Measurements from ENCODE around the gene JTB. TPM values are rescaled to one million over a fixed set of nuclear protein-coding genes. Genes with fewer than 3 reads are reported as not detected.

The JTB gene
- total and polyA plus RNA-seq, 2 of the 4 experiments (the other 2 are of a cell fraction), result 123 to 138 TPM

- H2AFZ ChIP-seq (replicated peaks; ENCODE audit: low read length, poor library complexity), result no peak overlapping the region
- no peak overlapping the region for H2AK5ac ChIP-seq (ENCODE audit: low read depth, low read length)
- H2BK120ac ChIP-seq (ENCODE audit: low read depth, low read length), result no peak overlapping the region
- no peak overlapping the region for H4K8ac ChIP-seq (ENCODE audit: low read depth in 2 of 2, low read length in 2 of 2)
- no peak overlapping the region for H3K56ac ChIP-seq (ENCODE audit: extremely low read depth, insufficient read depth, low read length)
- no peak overlapping the region for H3K9ac ChIP-seq (ENCODE audit: low read depth, low read length)
- peaks cover 11% of the 10 kb centered on the region for H4K20me1 ChIP-seq (ENCODE audit: insufficient read depth, low read length)
- no peaks in the 10 kb centered on the region for H3K9me3 ChIP-seq (ENCODE audit: control insufficient read depth, insufficient read depth, low read length)
- intact Hi-C loops (cut with micrococcal nuclease) (no loop called here), dilution Hi-C loops (cut with HindIII; ENCODE audit: low sequenced_read_pairs, unreplicated experiment) (no loop called here), in situ Hi-C loops (cut with MboI; ENCODE audit: low sequenced_read_pairs) (no loop called here)
- no peak overlapping the region for H3K4ac ChIP-seq (ENCODE audit: low read depth, low read length)
- H3K4me2 ChIP-seq (ENCODE audit: low read depth, low read length), result no peak overlapping the region
- WGBS, 2 experiments (ENCODE audit: extremely low coverage in 2 of 2, insufficient read length in 1 of 2), result 100% methylated on average over 1 of the region's 11 CpGs; no CpG with 5 or more reads in 1 of the 2 experiments
- no peak overlapping the region for H3K27ac ChIP-seq (ENCODE audit: insufficient read depth, low read length)
- peaks cover 45% of the 10 kb centered on the region for H3K36me3 ChIP-seq (ENCODE audit: control insufficient read depth, insufficient read depth, low read length)
- BruUV-seq (replicated peaks), result no TSS peak
- peaks cover 21% of the 10 kb centered on the region; the same call in 1 of the 2 replicates for H3K9me1 ChIP-seq (ENCODE audit: insufficient read depth, low read length)
- H2BK5ac ChIP-seq (ENCODE audit: low read depth, low read length, poor library complexity, severe bottlenecking), result no peak overlapping the region
- H3K27me3 ChIP-seq (ENCODE audit: control insufficient read depth, insufficient read depth, low read length), result no peaks in the 10 kb centered on the region
- no peak overlapping the region for H2BK20ac ChIP-seq (ENCODE audit: low read depth, low read length)
- peaks cover 15 to 54% of the 10 kb centered on the region in 2 experiments for H3K79me1 ChIP-seq (ENCODE audit: low read depth in 1 of 2, low read length in 2 of 2)
- no peak overlapping the region for H3K18ac ChIP-seq (ENCODE audit: low read depth, low read length)
- H4K5ac ChIP-seq (ENCODE audit: low read depth, low read length), result no peak overlapping the region
- TF ChIP-seq MXI1 (IDR thresholded peaks at IDR 0.05; ENCODE audit: borderline replicate concordance, low read depth, low read length), result no peak
- no peak for TF ChIP-seq POLR2A (IDR thresholded peaks at IDR 0.05; ENCODE audit: low read depth, low read length)
- no peak for TF ChIP-seq CTCF (conservative IDR thresholded peaks at IDR 0.05; ENCODE audit: low read depth, low read length)
- no peak for TF ChIP-seq RAD21 (IDR thresholded peaks at IDR 0.05; ENCODE audit: low read length)
- TF ChIP-seq MAZ (IDR thresholded peaks at IDR 0.05; ENCODE audit: borderline replicate concordance, low read depth, low read length), result no peak
- H2AK9ac ChIP-seq (replicated peaks; ENCODE audit: low read depth, low read length, poor library complexity), result no peak overlapping the region
- H3K4me3 ChIP-seq (ENCODE audit: insufficient read depth, low read depth, low read length), result no peak overlapping the region
- H2BK15ac ChIP-seq (ENCODE audit: low read depth, low read length), result no peak overlapping the region
- DNase-seq (no peak), ATAC-seq (ENCODE audit: low read depth) (no peak)
- no peak overlapping the region for H3K14ac ChIP-seq (replicated peaks; ENCODE audit: low read depth, low read length)
- H3K23ac ChIP-seq (ENCODE audit: low read depth, low read length), result no peak overlapping the region
- H3K4me1 ChIP-seq (ENCODE audit: control insufficient read depth, insufficient read depth, low read length), result peaks cover 9% of the 10 kb centered on the region
- CTCF ChIA-PET, result interaction anchor here (1.0 kb wide), 1 partner anchor 43 kb away, joined by 3 read pairs; the partner anchor contains the start of gene RAB13
- POLR2A ChIA-PET (ENCODE audit: unreplicated experiment), result no interaction called here
- no peak overlapping the region for H4K91ac ChIP-seq (ENCODE audit: insufficient read depth, low read depth, low read length)
These were observed 34.5 kb downstream of the JTB start for GRCh38 chr1:153942766-153943549.
